WERI-Rb-1 (cell line): ENCODE measurements around the gene TRPM3.

Experiments
- DNase-seq: peaks from one replicate; pipeline ENCODE4 v3.0.0-alpha.2; 2020
- H3K27ac ChIP-seq: fragments of 250-450 bp; sonication (Bioruptor Pico); 2 replicates; pipeline ENCODE4 v1.5.1; 2020; ENCODE audit warnings: mild to moderate bottlenecking, moderate library complexity
- H3K27me3 ChIP-seq: fragments of 250-450 bp; sonication (Bioruptor Pico); 2 replicates; pipeline ENCODE4 v1.5.1; 2021; ENCODE audit warnings: mild to moderate bottlenecking, low read depth, moderate library complexity; ENCODE audit not compliant: insufficient read depth, severe bottlenecking
- H3K36me3 ChIP-seq: fragments of 250-450 bp; sonication (Bioruptor Pico); 2 replicates; pipeline ENCODE4 v1.5.1; 2020; ENCODE audit warnings: mild to moderate bottlenecking, moderate library complexity
- H3K4me3 ChIP-seq: 2 replicates; pipeline ENCODE4 v1.5.1; 2011; ENCODE audit warnings: low read depth, mild to moderate bottlenecking, control low read depth, low read length
- H3K9me3 ChIP-seq: fragments of 250-450 bp; sonication (Bioruptor Pico); 2 replicates; pipeline ENCODE4 v1.5.1; 2021; ENCODE audit warnings: mild to moderate bottlenecking, moderate library complexity; ENCODE audit not compliant: severe bottlenecking
- CTCF ChIP-seq: IDR thresholded peaks from 2 replicates; pipeline ENCODE4 v1.5.1; 2011; ENCODE audit warnings: low read depth, mild to moderate bottlenecking, control low read depth, inconsistent platforms, low read length

TRPM3 gene

GRCh38 chr9:70567511-70567910 lies 553.9 kb downstream of the TRPM3 start:
- Histone ChIP-seq H3K27me3 (no peaks in the 10 kb centered on the region), H3K9me3 (no peaks in the 10 kb centered on the region), H3K36me3 (no peaks in the 10 kb centered on the region), H3K27ac (no peak overlapping the region), H3K4me3 (no peak overlapping the region)
- DNase-seq = no peak
- TF ChIP-seq CTCF = no peak

- no peak for DNase-seq
- Histone ChIP-seq H3K27ac (no peak overlapping the region), H3K9me3 (no peaks in the 10 kb centered on the region), H3K4me3 (no peak overlapping the region), H3K27me3 (no peaks in the 10 kb centered on the region), H3K36me3 (no peaks in the 10 kb centered on the region)
- no peak for TF ChIP-seq CTCF
Measured at GRCh38 chr9:70566751-70567150, 554.7 kb downstream of the TRPM3 start.

- no peak for TF ChIP-seq CTCF
- Histone ChIP-seq H3K27ac (no peak overlapping the region), H3K27me3 (no peaks in the 10 kb centered on the region), H3K9me3 (no peaks in the 10 kb centered on the region), H3K36me3 (no peaks in the 10 kb centered on the region), H3K4me3 (no peak overlapping the region)
- no peak for DNase-seq
Measured at GRCh38 chr9:70566066-70566465, 555.4 kb downstream of the TRPM3 start.

GRCh38 chr9:70564468-70565335 lies 556.7 kb downstream of the TRPM3 start:
- Histone ChIP-seq H3K36me3 (no peaks in the 10 kb centered on the region), H3K4me3 (no peak overlapping the region), H3K27ac (no peak overlapping the region), H3K9me3 (no peaks in the 10 kb centered on the region), H3K27me3 (no peaks in the 10 kb centered on the region)
- DNase-seq = no peak
- no peak for TF ChIP-seq CTCF

GRCh38 chr9:70563431-70564204 lies 557.8 kb downstream of the TRPM3 start:
- Histone ChIP-seq H3K9me3 (no peaks in the 10 kb centered on the region), H3K36me3 (no peaks in the 10 kb centered on the region), H3K27me3 (no peaks in the 10 kb centered on the region), H3K27ac (no peak overlapping the region), H3K4me3 (no peak overlapping the region)
- TF ChIP-seq CTCF = no peak
- no peak for DNase-seq
